GM18868 (cell line): ENCODE data around the gene MBD3.

ENCODE experiments used
- ATAC-seq: cut with Tn5 transposase; IDR thresholded peaks from one replicate; pipeline ENCODE4 v1.9.1; 2021; ENCODE audit warnings: mild to moderate bottlenecking, moderate library complexity; ENCODE audit not compliant: unreplicated experiment

Gene MBD3

DNA sequence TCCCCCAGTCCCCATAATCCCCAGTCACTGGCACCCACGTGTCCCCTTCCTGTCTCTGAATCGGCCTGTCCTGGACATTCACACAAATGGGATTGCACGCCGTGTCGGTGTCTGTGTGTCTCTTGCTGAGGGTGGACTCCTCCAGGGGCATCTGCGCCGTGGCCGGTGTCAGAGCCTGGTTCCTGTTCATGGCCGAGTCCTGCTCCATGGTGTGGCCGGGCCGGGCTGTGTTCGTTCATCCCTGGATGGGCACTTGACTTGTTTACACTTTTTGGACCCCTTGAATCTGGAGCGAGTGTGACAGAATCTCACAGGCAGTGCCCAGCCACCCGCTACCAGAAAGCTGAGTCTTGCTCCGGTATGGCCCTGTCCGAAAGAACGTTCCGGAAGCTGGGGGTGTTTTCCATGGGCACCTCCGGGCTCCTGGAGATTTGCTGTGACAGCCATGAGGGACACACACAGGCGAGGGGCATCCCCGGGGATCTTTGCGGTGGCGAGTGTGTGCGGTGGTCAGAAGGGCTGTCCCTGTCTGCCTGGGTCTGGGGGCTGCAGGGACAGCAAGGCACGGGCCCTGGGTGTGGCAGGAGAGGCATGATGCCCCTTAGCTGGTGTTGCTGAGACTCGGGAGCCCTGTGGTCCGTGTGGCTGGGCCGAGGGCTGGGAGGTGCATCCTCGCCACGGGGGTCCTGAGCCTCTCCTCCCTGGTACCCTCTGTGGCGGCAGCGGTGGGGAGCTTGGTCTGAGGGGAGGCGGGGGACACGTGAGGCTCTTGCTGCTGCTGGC is 18.1 kb downstream of the MBD3 start:
- no peak for ATAC-seq

DNA sequence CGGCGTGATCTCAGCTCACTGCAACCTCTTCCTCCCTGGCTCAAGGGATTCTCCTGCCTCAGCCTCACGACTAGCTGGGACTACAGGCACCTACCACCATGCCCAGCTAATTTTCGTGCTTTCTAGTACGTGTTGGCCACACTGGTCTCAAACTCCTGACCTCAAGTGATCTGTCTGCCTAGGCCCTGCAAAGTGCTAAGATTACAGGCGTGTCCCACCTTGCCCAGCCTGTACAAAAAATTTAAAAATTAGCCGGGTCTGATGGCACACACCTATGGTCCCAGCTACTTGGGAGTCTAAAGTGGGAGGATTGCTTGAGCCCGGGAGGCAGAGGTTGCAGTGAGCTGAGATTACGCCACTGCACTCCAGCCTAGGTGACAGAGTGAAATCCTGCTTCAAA is 19.9 kb downstream of the MBD3 start:
- ATAC-seq, result no peak

- no peak for ATAC-seq
Observed at GRCh38 chr19:1571358-1571757, 21.3 kb downstream of the MBD3 start.

DNA sequence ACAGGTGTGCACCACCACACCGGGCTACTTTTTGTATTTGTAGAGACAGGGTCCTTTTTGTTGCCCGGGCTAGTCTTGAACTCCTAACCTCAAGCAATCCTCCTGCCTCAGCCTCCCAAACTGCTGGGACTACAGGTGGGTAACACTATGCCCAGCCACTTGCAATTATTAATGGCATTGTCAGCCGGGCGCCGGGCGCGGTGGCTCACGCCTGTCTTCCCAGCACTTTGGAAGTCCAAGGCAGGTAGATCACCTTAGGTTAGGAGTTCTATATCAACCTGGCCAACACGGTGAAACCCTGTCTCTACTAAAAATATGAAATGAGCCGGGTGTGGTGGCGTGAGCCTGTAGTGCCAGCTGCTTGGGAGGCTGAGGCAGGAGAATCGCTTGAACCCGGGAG is 21.8 kb downstream of the MBD3 start:
- no peak for ATAC-seq

DNA sequence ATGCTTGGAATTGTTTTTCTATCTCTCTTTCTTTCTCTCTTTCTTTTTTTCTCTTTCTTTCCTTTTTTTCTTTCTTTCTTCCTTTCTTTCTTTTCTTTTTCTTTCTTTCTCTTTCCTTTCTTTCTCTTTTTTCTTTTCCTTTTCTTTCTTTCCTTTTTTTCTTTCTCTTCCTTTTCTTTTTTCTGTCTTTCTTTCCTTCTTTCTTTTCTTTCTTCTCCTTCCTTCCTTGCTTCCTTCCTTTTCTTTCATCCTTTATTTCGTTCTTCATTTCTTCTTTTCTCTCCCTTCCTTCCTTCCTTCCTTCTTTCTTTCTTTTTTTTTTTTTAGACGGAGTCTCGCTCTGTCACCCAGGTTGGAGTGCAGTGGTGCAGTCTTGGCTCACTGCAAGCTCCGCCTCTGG is 22.7 kb downstream of the MBD3 start:
- ATAC-seq, result no peak

- peak; percentile 70 for ATAC-seq
Observed at GRCh38 chr19:1568320-1569019, 24.2 kb downstream of the MBD3 start, which contains the start of gene MEX3D. Gene MEX3D (minus strand): TSS chr19:1568325. CDS start chr19:1568058, 267 bp downstream.

GRCh38 chr19:1567848-1568227 is 24.8 kb downstream of the MBD3 start:
- ATAC-seq, result no peak

- ATAC-seq, result no peak
Observed at GRCh38 chr19:1567116-1567847, 25.4 kb downstream of the MBD3 start.

GRCh38 chr19:1566392-1567115 is 26.1 kb downstream of the MBD3 start:
- no peak for ATAC-seq

- no peak for ATAC-seq
Observed at GRCh38 chr19:1563251-1563650, 29.4 kb downstream of the MBD3 start.

- no peak for ATAC-seq
Observed at GRCh38 chr19:1561236-1561842, 31.3 kb downstream of the MBD3 start.

GRCh38 chr19:1560286-1560882 is 32.3 kb downstream of the MBD3 start:
- no peak for ATAC-seq

- ATAC-seq, result no peak
Observed at GRCh38 chr19:1558552-1558951, 34.1 kb downstream of the MBD3 start.

GRCh38 chr19:1556390-1557070 is 36.1 kb downstream of the MBD3 start:
- no peak for ATAC-seq

- ATAC-seq, result no peak
Observed at GRCh38 chr19:1555487-1556389, 36.9 kb downstream of the MBD3 start.

DNA sequence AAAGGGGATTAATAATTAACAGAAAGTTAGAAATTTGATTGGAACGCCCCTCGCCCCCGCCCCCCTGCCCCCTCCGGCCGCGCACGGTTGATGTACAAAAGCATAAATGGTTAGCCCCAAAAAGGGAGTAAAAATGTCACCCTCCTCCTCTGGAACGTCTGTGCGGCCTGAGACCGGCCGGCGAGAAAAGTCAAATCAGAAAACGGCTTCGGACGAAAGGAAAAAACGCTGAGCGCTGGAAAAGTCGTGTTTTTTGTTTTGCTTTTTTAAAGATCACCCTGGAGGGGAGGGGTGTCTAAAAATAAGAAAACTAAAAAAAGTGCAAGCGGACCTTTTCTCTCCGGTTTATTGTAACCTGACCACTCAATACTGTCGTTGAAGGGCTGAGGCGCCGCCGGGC is 37.7 kb downstream of the MBD3 start:
- no peak for ATAC-seq

GRCh38 chr19:1553415-1553814 is 39.2 kb downstream of the MBD3 start:
- ATAC-seq, result no peak
